NCI-H128 (cell line): ENCODE results near the gene HGS.
"Not testable (repeated sequence)": the region's sequence is repeated elsewhere in the genome, so short reads cannot be mapped to it uniquely, and the experiment has no call there.

Experiments used
- DNase-seq: peaks from one replicate; lab custom pipeline; 2025; ENCODE audit not compliant: unreplicated experiment; lab: John Stamatoyannopoulos, UW

Gene HGS

GRCh38 chr17:81655378-81656117 is 28.3 kb upstream of the HGS start:
- no peak for DNase-seq

GRCh38 chr17:81656118-81656743 is 27.6 kb upstream of the HGS start, which contains the start of gene PDE6G:
Gene PDE6G (minus strand): TSS chr17:81656542. CDS start chr17:81653305, 3,237 bp downstream.
- no peak for DNase-seq

- DNase-seq, result no peak
Measured at GRCh38 chr17:81656835-81657234, 27.0 kb upstream of the HGS start.

- no peak for DNase-seq
Measured at GRCh38 chr17:81659038-81659437, 24.8 kb upstream of the HGS start.

GRCh38 chr17:81660441-81660840 is 23.4 kb upstream of the HGS start:
- no peak for DNase-seq

GRCh38 chr17:81662002-81662401 is 21.8 kb upstream of the HGS start:
- no peak for DNase-seq

- DNase-seq, result no peak
Measured at GRCh38 chr17:81664051-81664470, 19.8 kb upstream of the HGS start.

- DNase-seq, result no peak
Measured at GRCh38 chr17:81665205-81666091, 18.4 kb upstream of the HGS start.

GRCh38 chr17:81666092-81666341 is 17.8 kb upstream of the HGS start:
- DNase-seq, result no peak

- peak; percentile 75 for DNase-seq
Measured at GRCh38 chr17:81666342-81667191, 17.2 kb upstream of the HGS start, which contains the start of the genes CCDC137 and OXLD1. Gene CCDC137 (plus strand): TSS chr17:81666737. CDS start chr17:81666767, 30 bp downstream. Gene OXLD1 (minus strand): TSS chr17:81666605. CDS start chr17:81666577, 28 bp downstream.

GRCh38 chr17:81667754-81668153 is 16.1 kb upstream of the HGS start:
- DNase-seq, result no peak

- no peak for DNase-seq
Measured at GRCh38 chr17:81672504-81672903, 11.3 kb upstream of the HGS start.

- DNase-seq, result no peak
Measured at GRCh38 chr17:81672954-81673353, 10.9 kb upstream of the HGS start.

GRCh38 chr17:81673561-81674258 is 10.1 kb upstream of the HGS start:
- no peak for DNase-seq

GRCh38 chr17:81675515-81676221 is 8.1 kb upstream of the HGS start:
- DNase-seq, result not testable (repeated sequence)

GRCh38 chr17:81676906-81677305 is 6.9 kb upstream of the HGS start:
- DNase-seq, result no peak

GRCh38 chr17:81680150-81680549 is 3.7 kb upstream of the HGS start:
- DNase-seq, result no peak

GRCh38 chr17:81681672-81682071 is 2.1 kb upstream of the HGS start:
- no peak for DNase-seq

GRCh38 chr17:81682565-81683207 is 1.1 kb upstream of the HGS start:
- no peak for DNase-seq
